ENCODE data around the gene BAG3.
"Not testable (repeated sequence)": the region's sequence is repeated elsewhere in the genome, so short reads cannot be mapped to it uniquely, and the experiment has no call there.

The BAG3 gene

GRCh38 chr10:119640384-119640783 is 10.8 kb upstream of the BAG3 start:
- DNase-seq (ENCODE audit: low read depth in 2 of 2) = no peak

- no peak for DNase-seq (ENCODE audit: low read depth in 2 of 2)
These were observed 10.2 kb upstream of the BAG3 start for GRCh38 chr10:119640875-119641526.

- DNase-seq (ENCODE audit: low read depth in 2 of 2) = no peak
These were observed 8.5 kb upstream of the BAG3 start for GRCh38 chr10:119642556-119643111.

GRCh38 chr10:119643306-119644204 is 7.6 kb upstream of the BAG3 start:
- DNase-seq (ENCODE audit: low read depth in 2 of 2) = no peak

DNA sequence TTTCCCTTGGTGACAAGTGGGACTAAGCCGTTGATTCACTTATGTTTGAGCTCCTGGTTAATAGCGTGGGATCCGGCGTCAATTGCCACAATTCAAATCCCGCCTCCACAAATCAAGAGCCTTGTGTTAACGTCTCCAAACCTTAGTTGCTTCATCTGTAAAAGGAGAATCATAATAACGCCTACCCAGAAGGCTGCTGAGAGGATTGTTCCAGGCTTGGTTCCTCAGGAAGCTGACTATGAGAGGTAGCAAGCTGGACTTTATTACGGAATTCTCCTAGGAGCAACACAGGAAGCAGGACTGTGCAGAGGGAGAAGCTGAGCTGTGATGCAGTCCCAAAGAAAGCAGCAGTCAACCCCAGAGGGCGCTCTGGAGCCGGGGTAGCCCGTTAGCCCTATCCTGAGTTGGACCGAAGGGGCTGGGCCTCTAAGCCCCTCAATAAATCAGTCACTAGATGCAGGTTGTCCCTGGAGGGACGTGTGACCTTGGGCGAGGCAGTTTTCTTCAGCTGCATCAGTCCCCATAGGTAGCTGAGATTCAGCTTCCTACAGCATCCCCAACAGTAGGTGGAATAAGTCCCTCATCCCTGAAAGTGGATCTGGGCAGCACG is 6.9 kb upstream of the BAG3 start:
- DNase-seq (ENCODE audit: low read depth in 2 of 2) = no peak

GRCh38 chr10:119644994-119645393 is 6.2 kb upstream of the BAG3 start:
- DNase-seq (ENCODE audit: low read depth in 2 of 2) = no peak

- DNase-seq (ENCODE audit: low read depth in 2 of 2) = no peak
These were observed 1.1 kb upstream of the BAG3 start for GRCh38 chr10:119650062-119650461.

DNA sequence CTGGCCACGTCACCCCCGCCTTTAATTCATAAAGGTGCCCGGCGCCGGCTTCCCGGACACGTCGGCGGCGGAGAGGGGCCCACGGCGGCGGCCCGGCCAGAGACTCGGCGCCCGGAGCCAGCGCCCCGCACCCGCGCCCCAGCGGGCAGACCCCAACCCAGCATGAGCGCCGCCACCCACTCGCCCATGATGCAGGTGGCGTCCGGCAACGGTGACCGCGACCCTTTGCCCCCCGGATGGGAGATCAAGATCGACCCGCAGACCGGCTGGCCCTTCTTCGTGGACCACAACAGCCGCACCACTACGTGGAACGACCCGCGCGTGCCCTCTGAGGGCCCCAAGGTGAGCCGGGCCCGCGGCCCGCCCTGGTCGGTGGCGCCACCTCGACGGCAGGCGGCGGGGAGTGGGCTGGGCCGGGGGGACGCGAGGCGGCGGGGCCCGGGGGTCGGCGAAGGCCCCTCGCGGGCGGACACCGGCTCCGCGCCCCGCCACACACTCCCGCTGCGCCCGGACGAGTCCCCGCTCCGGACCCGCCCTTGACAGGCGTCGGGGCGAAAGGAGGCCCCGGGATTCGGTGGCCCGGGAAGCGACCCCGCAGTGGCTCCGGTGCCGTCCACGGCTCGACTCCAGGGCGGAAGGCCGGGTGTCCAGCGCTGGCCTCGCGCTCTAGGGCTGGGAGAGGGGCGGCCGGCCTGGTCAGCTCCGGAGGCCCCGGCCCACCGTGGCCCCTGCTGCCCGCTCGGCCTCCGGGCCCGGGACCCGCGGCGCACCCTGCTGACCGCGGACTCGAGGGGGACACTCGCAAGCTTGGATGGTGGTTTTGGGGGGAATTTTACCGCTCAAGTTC is 557 bp downstream of the BAG3 start:
- DNase-seq (ENCODE audit: low read depth in 2 of 2) = no peak

GRCh38 chr10:119652361-119652730 is 1.2 kb downstream of the BAG3 start:
- no peak for DNase-seq (ENCODE audit: low read depth in 2 of 2)

DNA sequence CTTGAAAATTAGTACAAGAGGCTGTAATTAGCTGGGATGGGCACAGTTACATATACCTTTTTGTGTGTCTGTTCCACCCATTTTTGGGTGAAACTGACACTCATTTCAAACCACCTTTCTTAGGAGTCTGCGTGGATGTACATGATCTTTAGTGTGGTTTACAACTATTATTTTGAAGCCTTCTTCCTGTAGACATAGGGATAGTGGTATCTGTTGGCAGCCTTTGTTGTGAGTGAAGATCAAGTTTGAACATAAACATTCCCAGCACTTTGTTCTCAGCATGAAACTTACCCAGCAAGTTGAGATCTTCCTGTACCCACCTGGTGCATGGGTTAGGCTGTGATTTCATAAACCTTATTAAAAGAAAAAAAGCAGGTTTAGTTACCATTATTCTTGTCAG is 2.0 kb downstream of the BAG3 start:
- no peak for DNase-seq (ENCODE audit: low read depth in 2 of 2)

DNA sequence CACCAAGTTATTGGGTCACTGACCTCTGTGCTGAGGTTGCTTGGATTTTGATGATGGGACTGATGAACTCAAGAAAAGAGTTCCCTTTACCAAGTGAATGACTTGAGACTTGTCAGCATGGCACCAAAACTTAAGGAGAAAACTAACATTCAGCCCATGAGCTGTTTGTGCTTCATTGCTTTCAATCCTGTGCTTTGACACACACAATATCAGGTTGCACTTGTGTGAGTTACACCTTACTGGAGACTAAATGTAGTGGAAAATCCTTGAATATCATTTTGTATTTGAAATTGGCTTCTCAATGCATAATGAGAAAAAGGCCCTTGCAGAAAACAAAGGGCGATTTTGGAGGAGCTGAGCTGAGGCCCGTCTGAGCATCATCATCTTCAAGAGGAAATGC is 2.7 kb downstream of the BAG3 start:
- DNase-seq (ENCODE audit: low read depth in 2 of 2) = no peak

GRCh38 chr10:119654540-119654939 is 3.4 kb downstream of the BAG3 start:
- DNase-seq (ENCODE audit: low read depth in 2 of 2) = no peak

- peak; percentile 35 to 39 for DNase-seq (ENCODE audit: low read depth in 2 of 2)
These were observed 4.4 kb downstream of the BAG3 start for GRCh38 chr10:119655566-119656001.

DNA sequence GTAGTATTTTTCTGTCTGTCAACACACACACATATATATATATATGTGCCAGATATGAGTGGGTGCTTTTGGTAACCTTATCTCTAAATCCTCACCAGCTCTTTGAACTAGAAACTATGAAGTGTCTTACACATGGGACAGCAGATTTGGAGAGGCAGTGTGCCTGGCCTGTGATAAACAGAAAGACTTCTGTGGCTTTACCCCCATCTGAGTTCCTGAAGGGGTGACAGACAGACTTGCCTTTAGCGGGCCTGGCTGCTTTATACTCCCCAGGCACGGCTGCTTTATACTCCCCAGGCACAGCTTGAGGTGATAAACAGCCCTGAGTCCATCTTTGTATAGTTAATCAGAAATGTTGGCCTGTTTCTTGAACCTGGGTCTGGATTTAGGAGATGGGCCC is 5.6 kb downstream of the BAG3 start:
- no peak for DNase-seq (ENCODE audit: low read depth in 2 of 2)

GRCh38 chr10:119657725-119658124 is 6.5 kb downstream of the BAG3 start:
- DNase-seq (ENCODE audit: low read depth in 2 of 2) = no peak

GRCh38 chr10:119658274-119658673 is 7.1 kb downstream of the BAG3 start:
- no peak for DNase-seq (ENCODE audit: low read depth in 2 of 2)

DNA sequence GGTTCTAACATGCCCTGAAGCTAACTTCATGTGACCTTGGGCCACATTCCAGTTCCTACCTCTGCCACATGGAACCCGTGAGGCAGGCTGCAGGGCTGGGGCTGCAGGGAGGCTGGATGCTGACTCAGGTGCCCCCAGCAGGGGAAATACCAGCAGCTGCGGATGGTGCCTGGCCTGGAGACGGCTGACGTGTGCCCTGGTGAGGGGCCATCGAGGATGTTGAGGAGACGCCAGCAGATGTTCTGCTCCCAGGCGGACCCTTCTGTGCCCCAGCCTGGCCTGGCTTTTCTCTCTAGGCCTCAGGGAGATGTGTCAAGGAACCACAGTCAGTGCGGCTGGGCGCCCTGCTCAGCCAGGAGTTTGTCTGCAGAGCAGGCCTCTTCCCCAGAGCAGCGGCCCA is 8.8 kb downstream of the BAG3 start:
- DNase-seq (ENCODE audit: low read depth in 2 of 2) = no peak

- DNase-seq (ENCODE audit: low read depth in 2 of 2) = not testable (repeated sequence)
These were observed 11.0 kb downstream of the BAG3 start for GRCh38 chr10:119662076-119662605.

DNA sequence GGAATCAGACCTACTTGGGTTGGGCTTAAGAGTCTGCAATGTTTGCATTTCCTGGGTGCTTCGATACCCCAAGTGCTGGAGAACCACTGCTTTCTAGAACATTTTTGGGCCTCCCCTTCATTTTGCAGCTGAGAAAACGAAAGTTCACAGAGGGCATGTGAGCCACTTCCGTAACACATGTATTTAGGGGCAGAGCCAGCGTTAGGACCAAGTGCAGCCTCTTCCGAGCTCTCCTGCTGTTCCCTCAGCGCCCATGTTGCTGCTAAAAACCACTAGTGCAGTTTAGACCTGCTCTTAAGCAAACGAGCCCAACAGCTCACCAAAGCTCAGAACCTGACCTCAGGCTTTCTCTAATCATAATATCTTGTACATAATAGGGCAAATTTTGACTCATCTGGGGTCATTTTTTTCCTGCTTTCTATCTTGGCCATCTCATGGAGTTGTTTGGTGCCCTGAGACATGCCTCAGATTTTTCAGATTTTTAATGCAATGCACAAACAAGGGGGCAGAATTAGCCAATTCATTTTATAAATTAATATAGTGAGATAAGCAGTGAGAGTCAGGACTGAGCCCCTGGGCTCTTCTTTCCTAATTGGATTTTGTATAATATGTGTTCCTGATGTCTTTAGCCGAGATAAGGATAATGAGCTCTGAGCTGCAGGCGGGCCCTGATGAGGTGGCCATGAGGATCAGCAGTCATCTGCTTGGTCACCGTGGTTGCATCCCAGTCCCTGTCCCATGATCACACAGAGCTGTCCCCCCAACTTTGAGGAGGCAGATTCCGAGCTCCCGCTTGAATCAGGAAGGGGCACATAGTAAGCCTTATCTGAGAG is 12.9 kb downstream of the BAG3 start:
- DNase-seq (ENCODE audit: low read depth in 2 of 2) = no peak
